GM18511 (cell line): Measurements from ENCODE around the gene C19orf44.
"Not testable (repeated sequence)": the region's sequence is repeated elsewhere in the genome, so short reads cannot be mapped to it uniquely, and the experiment has no call there.

ENCODE experiments used
- ATAC-seq: cut with Tn5 transposase; IDR thresholded peaks from one replicate; pipeline ENCODE4 v1.9.1; 2021; ENCODE audit warnings: mild to moderate bottlenecking, moderate library complexity; ENCODE audit not compliant: unreplicated experiment

Gene C19orf44

DNA sequence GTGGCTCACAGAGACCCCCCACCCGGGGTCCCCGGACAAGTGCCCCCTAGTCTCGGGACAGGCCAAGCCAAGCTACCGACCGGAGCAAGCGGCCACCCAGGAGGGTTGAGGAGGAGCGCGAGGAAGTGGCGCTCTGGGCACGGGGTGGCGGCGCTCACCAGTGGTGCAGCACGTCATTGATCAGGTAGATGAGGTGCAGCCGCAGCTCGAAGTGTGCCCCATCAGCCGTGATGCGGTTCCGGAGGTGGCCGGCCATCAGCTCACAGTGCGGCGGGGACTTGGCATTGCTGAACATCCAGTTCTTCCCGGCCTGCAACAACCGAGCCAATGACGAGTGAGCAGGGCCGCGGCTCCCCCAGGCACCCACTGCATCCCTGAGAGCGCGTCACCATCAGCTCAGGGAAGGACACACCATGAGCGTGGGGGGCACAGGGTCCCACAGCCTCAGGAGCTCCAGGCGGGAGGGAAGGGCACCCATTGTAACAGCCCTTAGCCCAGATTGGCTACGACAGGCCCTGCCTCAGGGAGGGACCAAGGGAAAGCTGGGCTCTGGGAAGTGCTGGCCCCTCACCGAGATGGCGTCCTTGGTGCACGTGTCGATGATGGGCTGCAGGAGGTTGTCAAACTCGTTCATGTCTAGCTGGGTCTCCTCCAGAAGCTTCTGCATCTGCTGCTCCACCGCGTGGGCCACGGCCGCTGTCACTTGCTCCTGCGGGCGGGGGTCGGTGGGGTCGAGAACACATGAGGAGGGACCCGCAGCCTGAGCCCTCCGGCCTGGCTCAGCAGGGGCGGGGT lies 36.4 kb downstream of the C19orf44 start:
- no peak for ATAC-seq

DNA sequence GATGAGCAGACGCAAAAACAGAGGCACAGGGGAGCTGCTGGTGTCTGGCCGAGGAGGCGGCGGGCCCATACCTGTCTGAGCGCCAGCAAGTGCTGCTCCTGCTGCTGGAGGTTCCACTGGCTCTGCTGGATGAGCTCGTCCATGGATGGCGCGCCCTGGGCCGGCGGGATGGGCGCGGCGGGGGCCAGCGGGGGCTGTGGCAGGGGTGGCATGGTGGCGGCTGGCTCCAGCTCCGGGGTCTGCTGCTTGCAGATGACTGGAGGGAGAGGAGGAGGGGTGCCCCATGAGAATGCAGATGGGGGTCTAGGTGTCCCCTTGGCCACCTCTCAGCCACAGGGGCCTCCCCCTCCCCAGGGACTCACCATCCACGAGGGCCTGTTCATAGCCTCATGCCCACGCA lies 39.2 kb downstream of the C19orf44 start:
- no peak for ATAC-seq

GRCh38 chr19:16536130-16536529 lies 39.9 kb downstream of the C19orf44 start:
- ATAC-seq, result no peak

GRCh38 chr19:16537111-16537510 lies 40.9 kb downstream of the C19orf44 start:
- ATAC-seq, result no peak

- ATAC-seq, result no peak
These were observed 44.8 kb downstream of the C19orf44 start for GRCh38 chr19:16540948-16541347.

- ATAC-seq, result no peak
These were observed 45.4 kb downstream of the C19orf44 start for GRCh38 chr19:16541526-16542044.

GRCh38 chr19:16542045-16542909 lies 46.1 kb downstream of the C19orf44 start, which contains the start of gene CHERP:
Gene CHERP (minus strand): TSS chr19:16542437. CDS start chr19:16542378, 59 bp downstream.
- ATAC-seq, result peak; percentile 78

GRCh38 chr19:16542910-16543472 lies 46.8 kb downstream of the C19orf44 start:
- ATAC-seq, result no peak

- ATAC-seq, result not testable (repeated sequence)
These were observed 47.5 kb downstream of the C19orf44 start for GRCh38 chr19:16543734-16544133.

GRCh38 chr19:16544473-16545231 lies 48.5 kb downstream of the C19orf44 start:
- no peak for ATAC-seq

- ATAC-seq, result no peak
These were observed 52.8 kb downstream of the C19orf44 start for GRCh38 chr19:16548956-16549355.

DNA sequence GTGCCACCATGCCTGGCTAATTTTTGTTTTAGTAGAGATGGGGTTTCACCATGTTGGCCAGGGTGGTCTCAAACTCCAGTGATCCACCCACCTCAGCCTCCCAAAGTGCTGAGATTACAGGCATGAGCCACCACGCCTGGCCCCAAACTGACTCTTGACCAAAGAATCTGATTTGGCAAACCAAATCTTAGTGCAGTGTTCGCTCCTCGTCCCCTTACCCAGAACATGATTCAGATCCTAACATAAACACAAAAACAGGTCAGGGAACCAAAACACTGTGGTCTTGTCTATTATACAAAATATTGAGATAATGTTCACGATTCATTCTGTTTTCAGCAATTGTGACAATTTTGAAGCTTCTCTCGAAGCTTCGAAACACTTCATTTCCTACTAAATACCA lies 55.7 kb downstream of the C19orf44 start:
- not testable (repeated sequence) for ATAC-seq

DNA sequence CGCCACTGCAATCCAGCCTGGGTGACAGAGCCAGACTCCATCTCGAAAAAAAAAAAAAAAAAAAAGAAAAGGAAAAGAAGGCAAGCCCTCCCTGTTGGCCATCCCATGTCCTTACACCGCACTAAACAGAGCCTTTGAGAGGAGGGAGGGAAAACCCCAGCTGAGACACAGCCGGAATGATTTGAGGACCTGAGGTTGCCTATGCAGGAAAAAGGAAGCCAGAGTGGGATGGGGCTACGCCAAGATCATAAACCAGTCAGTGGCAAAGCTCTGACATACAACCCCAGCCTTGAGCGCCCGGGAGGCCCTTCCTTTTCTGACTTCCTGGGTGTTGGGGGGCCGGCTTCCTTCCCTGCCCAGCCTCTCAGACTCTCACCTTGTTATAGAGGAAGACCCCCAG lies 58.6 kb downstream of the C19orf44 start:
- ATAC-seq, result no peak

DNA sequence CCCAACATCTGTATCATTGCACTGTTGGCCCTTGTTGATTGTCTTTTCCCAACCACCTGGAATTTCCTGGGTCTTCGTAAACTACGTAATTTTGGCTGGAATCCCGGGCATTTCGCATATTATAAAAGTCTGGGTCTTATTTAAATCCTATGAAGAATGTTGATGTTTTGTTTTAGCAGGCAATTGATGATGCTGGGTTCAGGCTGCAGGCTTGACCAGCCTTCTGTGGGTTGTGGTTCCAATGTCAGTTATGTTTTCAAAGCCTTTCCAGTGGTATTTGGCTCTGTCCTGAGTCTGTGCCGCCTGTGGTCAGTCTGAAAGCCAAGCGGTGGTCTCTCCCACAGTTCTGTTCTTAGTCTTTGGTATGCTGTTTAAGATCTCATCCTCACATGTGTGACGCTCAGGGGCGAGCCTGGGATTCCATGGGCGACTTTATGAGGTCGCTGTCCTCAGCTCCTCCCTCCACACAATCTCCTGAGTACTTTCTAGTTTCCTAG lies 63.6 kb downstream of the C19orf44 start:
- no peak for ATAC-seq

DNA sequence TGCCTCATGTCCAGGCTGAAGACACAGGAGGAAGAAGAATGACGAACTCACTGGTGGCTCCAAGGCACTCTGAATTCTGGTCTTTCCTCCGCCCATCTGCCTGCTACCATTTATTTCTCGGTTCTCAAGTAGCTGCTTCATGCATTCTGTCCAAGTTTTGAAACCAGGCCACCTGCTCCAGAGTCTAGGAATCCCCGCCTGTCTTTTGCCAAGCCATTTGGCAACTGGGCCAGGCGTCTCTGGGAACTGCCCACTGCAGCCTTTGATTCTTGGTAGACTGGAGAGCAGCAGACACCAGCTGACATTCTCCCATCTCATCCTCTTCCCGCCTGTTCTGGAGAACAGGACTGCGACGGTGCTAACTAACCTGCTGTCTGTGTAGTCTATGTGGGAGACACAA lies 65.2 kb downstream of the C19orf44 start:
- no peak for ATAC-seq

DNA sequence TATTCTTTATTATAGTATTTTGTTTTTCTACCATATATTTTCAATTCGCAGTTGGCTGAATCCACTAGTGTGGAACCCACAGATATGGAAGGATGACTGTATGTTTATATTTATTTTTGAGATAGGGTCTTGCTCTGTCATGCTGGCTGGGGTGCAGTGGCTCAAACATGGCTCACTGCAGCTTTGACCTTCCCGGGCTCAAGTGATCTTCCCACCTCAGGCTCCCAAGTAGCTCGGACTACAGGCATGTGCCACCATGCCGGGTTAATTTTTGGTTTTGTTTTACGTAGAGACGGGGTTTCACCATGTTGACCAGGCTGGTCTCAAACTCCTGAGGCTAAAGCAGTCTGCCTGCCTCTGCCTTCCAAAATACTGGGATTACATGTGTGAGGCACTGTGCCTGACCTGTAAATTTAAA lies 66.4 kb downstream of the C19orf44 start:
- no peak for ATAC-seq

DNA sequence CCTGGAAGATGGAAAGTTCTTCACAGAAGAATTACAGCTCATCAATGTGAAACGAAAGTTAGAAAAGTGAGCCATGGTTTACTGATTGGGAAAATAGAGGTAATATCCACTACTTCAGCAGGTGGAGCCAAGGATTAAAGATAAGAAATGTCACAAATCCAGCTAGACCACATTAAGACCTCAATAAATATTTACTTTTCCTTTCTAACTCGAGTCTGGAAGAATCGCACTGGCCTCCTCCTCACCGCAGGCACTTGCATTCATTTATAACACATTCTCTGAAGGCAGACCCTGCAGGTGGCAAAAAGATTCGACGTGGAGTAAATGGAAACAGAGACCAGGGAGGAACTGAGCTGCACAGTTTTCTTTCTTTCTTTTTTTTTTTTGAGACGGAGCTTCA lies 68.6 kb downstream of the C19orf44 start:
- ATAC-seq, result no peak

DNA sequence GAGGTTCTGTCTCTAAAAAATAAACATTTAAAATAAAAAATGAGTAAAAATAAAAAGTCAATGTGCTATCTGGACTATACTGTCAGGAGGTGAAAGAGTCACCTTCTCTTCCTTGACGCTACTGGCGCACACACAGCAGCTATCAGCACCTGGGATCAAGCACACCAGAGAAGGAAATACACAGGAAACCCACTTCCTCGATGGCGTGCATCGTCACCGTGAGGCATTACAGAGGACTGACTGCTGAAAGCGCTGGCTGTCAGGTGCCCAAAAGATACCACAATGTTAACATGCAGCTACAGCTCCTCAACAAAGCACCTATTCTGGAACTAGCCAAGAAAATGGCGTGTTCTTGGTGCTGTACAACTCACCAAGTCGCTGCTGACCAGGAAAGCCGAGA lies 70.0 kb downstream of the C19orf44 start:
- ATAC-seq, result no peak

DNA sequence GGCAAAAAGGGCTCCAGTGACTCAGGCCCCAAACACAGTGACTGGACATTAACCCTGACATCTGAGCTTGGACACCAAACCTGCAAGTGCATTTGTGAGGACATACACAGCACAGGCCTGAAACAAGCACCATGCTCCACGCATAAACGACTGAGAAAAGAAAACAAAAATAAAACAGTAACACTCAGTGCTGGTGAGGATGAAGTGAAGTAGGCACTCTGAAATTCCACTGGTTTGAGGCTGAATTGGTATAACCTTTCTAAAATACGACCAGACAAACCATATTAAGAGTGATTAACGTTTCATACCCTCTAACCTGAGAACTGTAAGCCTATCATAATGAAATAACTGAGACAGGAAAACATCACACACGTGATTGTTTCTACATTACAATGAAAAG lies 70.5 kb downstream of the C19orf44 start:
- no peak for ATAC-seq

DNA sequence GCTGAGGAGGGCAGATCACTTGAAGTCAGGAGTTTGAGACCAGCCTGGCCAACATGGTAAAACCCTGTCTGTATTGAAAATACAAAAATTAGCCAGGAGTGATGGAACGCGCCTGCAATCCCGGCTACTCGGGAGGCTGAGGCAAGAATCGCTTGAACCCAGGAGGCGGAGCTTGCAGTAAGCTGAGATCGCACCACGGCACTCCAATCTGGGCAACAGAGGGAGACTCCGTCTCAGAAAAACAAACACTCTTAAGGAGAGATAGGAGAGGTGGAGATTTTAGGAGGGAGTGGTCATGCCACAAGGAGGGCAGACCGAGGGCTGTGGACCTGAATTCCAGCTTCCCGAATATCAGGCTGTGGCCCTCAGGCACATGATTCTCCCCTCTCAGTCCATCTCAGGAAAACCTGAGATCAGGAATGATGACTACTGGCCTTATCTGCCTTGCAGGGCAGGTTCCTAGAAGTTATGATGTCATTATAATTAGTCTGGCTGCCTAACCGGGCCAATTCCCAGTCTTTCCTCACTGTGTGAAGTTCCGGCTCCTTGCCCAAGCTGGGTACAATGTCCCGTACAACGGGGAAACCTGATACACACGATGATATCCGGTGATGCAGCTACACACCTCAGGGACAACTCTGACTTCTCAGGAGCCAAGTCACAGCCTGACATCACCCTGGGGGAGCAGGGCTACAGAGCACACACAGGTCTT lies 73.6 kb downstream of the C19orf44 start:
- ATAC-seq, result no peak
